Cerebellar nuclear complex (tissue), 1 donor: ENCODE results near the gene TTLL12.

ENCODE experiments used
- DNase-seq, 2 experiments: peaks; one replicate each; lab custom pipeline; 2025; lab: John Stamatoyannopoulos, UW

Gene TTLL12

DNA sequence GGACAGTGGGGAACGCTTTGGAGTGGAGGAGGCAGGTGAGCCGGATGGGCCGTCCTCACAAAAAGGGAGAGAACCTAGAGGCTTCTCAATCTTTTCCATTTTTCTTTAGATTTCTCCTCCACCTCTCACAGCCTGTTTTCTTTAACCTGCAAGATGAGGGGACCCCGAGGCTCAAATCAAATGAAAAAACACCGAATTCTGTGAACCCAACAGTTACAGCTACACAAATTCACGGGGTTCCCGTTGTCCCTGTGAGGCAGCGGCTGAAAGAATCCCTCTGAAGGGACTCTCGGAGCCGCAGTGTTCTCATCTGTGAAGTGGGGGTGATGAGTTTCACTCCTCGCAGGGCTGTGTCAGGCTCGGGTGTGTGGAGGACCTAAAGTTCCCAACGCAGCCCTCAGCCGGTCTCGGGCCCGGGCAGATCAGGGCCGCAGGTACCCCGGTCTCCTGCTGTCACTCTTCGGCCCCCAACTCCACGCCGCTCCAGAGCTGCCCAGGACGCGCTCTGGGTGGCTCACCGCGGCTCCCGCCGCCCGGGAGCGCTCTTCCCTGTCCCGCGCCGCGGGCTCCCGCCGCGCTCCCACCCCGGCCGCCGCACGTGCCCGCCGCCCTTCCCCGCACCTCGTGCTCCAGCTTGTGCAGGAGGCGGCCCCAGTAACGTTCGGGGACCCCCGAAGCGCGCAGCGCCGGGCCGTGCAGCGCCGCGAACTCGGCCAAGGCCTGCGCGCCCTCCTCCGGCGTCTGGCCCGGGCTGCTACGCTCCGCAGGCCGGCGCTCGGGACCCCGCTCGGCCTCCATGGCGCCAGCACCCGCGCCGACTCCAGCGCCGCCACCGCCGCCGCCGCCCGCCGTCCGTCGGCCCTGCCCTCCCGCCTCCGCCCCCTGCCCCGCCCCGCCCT is at the start of gene TTLL12:
TSS of gene TTLL12 (minus strand) at position 863 of the 899 bp plus-strand sequence. CDS start at position 798, 65 bp downstream.
- no peak for DNase-seq

- DNase-seq, result no peak
These were observed 48.8 kb upstream of the TTLL12 start for GRCh38 chr22:43235445-43236409.

DNA sequence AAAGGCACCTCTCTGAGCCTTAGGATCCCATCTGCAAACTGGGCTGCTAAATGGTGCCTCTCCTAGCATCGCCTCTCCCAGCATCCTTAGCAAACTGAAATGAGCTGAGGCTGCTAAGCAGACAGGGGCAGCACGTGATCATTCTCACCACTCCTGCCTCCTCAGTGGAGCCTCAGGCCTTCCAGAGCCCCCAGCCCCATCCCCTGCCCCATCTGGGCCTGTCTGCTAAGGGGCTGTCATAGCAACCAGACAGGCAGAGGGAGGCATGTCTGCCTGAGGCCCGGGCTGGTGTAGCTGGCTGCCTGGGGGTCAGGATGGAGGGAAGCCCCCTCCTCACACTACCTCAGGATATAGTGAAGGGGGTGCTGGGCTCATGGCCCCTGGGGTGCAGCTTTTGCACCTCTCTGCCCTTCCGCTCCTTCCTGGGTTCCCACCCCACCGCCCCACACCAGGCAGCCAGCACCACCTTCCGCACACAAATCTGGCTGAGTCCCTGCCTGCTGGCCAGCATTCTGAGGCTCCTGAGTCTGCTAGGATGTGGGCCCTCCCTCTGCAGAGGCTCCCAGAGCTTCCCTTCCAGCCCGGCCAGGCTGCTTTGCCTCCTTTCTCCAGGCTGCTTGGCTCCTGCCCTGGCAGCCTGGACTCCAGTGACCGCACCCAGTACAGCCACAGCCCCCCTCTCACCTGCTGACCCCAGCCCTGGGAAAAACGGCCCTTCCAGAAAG is 47.5 kb upstream of the TTLL12 start:
- DNase-seq, result no peak

- no peak for DNase-seq
These were observed 46.6 kb upstream of the TTLL12 start for GRCh38 chr22:43233529-43233928.

DNA sequence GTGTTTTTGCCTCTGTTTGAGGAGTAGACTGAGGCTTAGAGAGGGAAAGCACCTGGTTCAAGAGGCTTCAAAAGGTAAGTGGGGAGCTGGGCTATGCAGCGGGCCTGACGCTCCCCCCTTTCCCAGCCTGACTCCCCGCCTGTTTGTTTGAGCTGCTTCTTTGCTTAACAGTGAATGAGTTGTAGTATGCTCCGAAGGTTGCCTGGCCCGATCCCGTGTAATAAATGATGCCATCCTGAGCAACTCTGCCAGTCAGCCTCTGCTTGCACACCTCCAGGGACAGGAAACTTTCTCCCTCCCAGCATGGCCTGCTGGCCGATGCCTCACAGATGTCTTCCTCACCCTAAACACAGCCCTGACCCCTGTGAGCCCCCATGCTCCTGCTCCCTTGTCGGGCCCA is 45.5 kb upstream of the TTLL12 start:
- no peak for DNase-seq

DNA sequence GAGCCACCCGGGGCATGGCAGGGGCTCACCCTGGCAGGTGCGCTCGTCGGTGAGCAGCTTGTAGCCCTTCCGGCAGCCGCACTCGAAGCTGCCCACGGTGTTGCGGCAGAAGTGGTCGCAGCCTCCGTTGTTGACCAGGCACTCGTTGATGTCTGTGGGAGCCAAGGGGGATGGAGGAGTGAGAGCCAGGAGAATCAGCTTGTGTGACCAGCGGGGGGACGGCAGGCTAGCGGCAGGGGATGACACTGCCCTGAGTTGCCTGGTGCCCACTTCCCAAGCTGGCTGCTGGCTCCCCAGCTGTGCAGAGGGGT is 44.7 kb upstream of the TTLL12 start:
- DNase-seq, result no peak

DNA sequence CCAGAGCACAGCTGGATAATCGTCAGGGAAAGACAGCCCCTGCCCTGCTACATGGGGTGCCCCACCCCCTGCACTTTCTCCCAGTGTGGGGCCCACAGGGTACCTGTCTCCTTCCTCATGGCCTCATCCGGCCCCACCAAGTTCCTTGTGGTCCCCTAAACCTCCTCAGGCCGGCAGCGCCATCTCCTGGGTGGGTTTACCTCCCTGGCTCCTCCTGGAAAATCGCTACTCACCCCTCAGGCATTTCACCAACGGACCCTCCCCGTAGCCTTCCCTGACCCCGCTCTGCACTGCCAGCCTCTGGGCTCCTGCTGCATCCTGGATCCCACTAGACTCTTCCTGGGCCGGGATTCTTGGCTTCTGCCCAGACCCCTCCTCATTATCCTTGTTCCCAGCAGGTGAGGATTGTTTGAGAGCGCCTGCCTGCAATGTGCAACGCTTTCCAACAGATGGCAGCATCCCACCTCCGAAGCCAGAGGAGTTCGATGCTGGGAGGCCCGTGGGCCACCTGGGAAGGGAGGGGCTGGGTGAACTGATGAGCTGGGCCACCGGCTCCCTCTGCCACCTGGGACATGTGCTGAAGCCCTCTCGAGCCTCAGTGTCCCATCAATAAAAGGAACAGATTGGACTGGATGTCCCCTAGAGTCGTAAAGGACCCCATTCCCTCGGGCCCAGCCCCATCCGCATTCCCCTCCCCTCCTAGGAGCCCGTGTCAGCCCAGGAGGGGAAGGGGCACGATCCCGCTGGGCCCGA is 44.2 kb upstream of the TTLL12 start:
- peak in 1 of 2 experiments; percentile 15 for DNase-seq

DNA sequence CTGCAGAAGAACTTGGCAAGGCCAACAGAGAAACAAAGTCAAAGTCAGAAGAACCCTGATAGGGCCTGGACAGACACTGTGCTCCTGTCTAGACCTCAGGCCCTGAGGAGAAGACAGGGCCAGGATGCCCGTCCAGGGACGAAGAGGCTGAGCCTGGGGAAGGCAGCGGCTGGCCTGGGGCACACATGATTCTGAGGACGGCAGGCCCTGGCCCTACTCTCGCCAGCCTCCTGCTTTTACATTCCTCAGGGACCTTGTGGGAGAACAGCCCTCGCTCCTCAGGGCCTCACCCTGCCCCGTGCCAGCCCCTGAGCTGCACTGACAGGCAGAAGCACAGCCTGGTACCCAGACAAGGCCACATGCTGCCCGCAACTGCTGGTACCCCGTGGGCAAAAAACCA is 43.6 kb upstream of the TTLL12 start:
- no peak for DNase-seq

DNA sequence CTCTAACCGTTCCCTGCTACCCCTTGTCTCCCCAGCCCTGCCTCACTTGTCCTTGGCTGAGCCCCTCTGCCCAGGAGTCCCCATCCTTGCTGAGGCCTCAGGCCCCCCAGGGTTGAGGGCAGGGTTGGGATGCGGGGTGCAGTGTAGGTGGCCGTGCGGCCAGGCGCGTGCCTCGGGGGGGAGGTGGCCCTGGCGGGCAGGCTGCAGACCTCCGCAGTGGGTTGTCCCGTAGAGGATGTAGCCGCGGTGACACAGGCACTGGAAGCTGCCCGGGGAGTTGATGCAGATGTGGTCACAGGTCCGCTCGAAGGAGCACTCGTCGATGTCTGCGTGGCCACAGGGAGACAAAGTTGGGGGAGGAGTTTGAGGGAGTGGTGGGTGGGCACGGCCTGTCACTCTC is 41.9 kb upstream of the TTLL12 start:
- no peak for DNase-seq

GRCh38 chr22:43228330-43228729 is 41.4 kb upstream of the TTLL12 start:
- no peak for DNase-seq

DNA sequence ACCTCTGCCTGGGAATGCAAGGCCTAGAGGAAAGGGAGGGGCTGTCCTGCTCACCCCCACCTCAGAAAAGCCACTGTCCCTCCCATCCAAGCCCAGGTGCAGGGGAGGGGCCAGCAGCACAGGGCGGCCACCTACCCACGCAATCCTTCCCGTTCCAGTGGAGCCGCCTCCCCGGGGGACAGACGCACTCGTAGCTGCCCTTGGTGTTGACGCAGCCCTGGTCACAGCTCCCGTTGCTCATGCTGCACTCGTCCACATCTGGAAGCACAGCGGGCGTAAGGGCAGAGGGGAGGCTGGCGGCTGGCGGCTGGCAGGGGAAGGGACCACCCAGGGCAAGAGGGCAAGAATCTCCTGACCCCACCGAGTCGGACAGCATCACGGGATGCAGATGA is 40.3 kb upstream of the TTLL12 start:
- no peak for DNase-seq

GRCh38 chr22:43226377-43227238 is 39.7 kb upstream of the TTLL12 start:
- no peak for DNase-seq

DNA sequence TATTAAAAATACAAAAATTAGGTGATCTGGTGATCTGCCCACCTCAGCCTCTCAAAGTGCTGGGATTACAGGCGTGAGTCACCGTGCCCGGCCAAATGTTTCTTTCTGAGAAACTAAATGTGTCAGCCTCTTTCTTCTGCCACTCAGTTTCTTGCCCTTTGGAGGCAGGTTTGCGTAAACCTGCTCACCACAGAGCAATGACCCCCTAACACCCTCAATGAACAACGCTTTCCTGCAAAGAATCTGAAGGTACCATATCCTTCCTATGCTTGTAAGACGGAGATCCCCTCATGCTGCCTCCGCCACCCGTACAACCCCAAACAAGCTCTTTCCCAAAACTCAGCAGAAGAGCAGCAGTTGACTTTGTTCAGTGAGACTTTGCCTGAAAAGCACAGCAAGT is 38.7 kb upstream of the TTLL12 start:
- DNase-seq, result no peak

DNA sequence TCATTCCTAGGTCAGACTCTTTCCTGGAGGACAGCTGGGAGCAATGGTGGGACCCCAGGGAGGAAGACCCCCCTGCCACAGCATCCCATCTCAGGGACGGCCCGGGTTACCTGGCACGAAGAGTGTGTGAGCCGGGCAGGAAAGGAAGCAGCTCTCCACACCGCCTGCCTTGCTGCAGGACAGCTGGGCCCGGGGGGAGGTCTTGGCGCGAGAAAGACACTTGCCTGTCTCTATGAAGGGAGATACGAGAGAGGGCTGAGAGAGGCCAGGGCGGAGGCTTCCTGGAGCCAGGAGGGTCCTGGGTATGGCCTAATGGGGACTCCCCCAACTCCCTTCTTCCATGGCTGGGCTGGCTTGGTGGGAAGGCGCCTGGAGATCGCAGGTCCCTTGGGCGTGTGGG is 36.1 kb upstream of the TTLL12 start:
- no peak for DNase-seq

- DNase-seq, result no peak
These were observed 35.3 kb upstream of the TTLL12 start for GRCh38 chr22:43222262-43222661.

- no peak for DNase-seq
These were observed 33.9 kb upstream of the TTLL12 start for GRCh38 chr22:43220625-43221380.

GRCh38 chr22:43218786-43219185 is 31.9 kb upstream of the TTLL12 start:
- DNase-seq, result no peak

DNA sequence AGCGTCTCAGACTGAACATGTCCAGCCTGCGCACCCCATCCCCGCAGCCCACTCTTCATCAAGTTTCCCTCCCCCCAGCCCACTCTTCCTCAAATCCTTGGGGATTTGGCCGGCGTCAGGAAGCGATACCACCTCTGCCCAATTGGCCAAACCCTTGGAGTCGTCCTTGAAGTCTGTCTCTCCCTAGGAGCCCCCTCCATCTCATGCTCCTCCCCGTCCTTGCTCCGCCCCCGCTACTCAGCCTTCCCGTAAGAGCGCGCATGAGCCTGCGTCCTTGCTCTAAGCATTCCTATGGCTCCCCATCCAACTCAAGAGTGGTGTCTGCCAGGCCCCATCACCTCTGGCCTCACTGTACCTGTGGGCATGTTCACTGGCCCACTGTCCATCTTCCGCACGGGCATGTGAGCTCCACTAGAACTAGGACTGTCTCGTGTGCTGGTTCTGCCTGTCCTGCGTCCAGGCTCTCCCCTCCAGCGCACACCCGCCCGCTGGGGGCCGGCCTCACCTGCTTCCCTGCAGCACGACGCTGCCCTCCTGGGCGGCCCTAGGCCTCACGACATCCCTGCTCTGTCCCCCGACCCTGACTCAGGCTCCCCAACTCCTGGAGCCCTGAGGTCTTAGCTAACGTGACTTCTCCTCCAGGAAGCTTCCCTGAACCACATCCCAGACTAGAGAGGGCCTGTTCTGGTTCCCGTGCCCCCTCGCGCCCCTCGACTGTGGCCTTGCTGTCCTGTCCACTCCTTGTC is 30.5 kb upstream of the TTLL12 start:
- DNase-seq, result no peak

- DNase-seq, result no peak
These were observed 29.8 kb upstream of the TTLL12 start for GRCh38 chr22:43216738-43217137.
